RWPE1 (cell line): ENCODE data around the gene MRC1.

Experiments
- CTCF ChIA-PET: fragments of 350-600 bp; sonication (Branson Sonifier 250); formaldehyde crosslinking; extraction: SDS; loops from one replicate; lab custom pipeline; 2021; lab: Yijun Ruan, JAX
- POLR2A ChIA-PET: fragments of 400-600 bp; formaldehyde crosslinking; extraction: SDS; loops from one replicate; lab custom pipeline; 2020; ENCODE audit warnings: antibody characterized with exemption; ENCODE audit not compliant: low non-redundant PET; lab: Yijun Ruan, JAX
- DNase-seq: peaks from one replicate; pipeline ENCODE4 v3.0.0; 2012; ENCODE audit warnings: low spot score
- H3K27ac ChIP-seq: fragments of 450-650 bp; 2 replicates; pipeline ENCODE4 v1.5.1; 2017
- CTCF ChIP-seq: fragments of 450-650 bp; conservative IDR thresholded peaks from 2 replicates; pipeline ENCODE4 v1.5.1; 2017; ENCODE audit warnings: low read depth, mild to moderate bottlenecking

Gene MRC1

GRCh38 chr10:17808971-17809841 is at the start of gene MRC1:
Gene MRC1, plus strand, starts transcription at chr10:17809348. Its CDS starts 118 bp downstream, at chr10:17809466.
- DNase-seq: no peak
- ChIA-PET CTCF (interaction anchor here (0.7 kb wide), 2 partner anchors 25 to 43 kb away, joined by 3 read pairs; no protein-coding TSS in a partner anchor), POLR2A (no interaction called here)
- no peak for TF ChIP-seq CTCF
- H3K27ac ChIP-seq: no peak within 1 kb of the TSS

GRCh38 chr10:17764142-17764541 is 45.0 kb upstream of the MRC1 start:
- TF ChIP-seq CTCF: no peak
- no peak for DNase-seq
- ChIA-PET CTCF (interaction anchor here (0.7 kb wide), 1 partner anchor 20 kb away, joined by 3 read pairs; no protein-coding TSS in a partner anchor), POLR2A (no interaction called here)
- H3K27ac ChIP-seq: no peak overlapping the region

- ChIA-PET POLR2A (no interaction called here), CTCF (no interaction called here)
- no peak for DNase-seq
- TF ChIP-seq CTCF: no peak
- no peak overlapping the region for H3K27ac ChIP-seq
These were observed 43.5 kb upstream of the MRC1 start for GRCh38 chr10:17765602-17766001.

- no peak for TF ChIP-seq CTCF
- DNase-seq: no peak
- ChIA-PET CTCF (interaction anchor here (0.6 kb wide), 1 partner anchor 42 kb away, joined by 3 read pairs; no protein-coding TSS in a partner anchor), POLR2A (no interaction called here)
- no peak overlapping the region for H3K27ac ChIP-seq
These were observed 42.4 kb upstream of the MRC1 start for GRCh38 chr10:17766731-17767130.

GRCh38 chr10:17768496-17768895 is 40.7 kb upstream of the MRC1 start:
- DNase-seq: no peak
- no peak overlapping the region for H3K27ac ChIP-seq
- CTCF ChIA-PET: no interaction called here
- no peak for TF ChIP-seq CTCF
- POLR2A ChIA-PET: no interaction called here

- POLR2A ChIA-PET: no interaction called here
- DNase-seq: no peak
- CTCF ChIA-PET: no interaction called here
- TF ChIP-seq CTCF: no peak
- no peak overlapping the region for H3K27ac ChIP-seq
These were observed 40.2 kb upstream of the MRC1 start for GRCh38 chr10:17768957-17769356.
